NCI-H1436 (cell line): ENCODE data around the gene ITPR1.

Experiments
- DNase-seq: peaks from one replicate; lab custom pipeline; 2025; lab: John Stamatoyannopoulos, UW

The ITPR1 gene

GRCh38 chr3:4509983-4510755 is 17.0 kb downstream of the ITPR1 start:
- no peak for DNase-seq

DNA sequence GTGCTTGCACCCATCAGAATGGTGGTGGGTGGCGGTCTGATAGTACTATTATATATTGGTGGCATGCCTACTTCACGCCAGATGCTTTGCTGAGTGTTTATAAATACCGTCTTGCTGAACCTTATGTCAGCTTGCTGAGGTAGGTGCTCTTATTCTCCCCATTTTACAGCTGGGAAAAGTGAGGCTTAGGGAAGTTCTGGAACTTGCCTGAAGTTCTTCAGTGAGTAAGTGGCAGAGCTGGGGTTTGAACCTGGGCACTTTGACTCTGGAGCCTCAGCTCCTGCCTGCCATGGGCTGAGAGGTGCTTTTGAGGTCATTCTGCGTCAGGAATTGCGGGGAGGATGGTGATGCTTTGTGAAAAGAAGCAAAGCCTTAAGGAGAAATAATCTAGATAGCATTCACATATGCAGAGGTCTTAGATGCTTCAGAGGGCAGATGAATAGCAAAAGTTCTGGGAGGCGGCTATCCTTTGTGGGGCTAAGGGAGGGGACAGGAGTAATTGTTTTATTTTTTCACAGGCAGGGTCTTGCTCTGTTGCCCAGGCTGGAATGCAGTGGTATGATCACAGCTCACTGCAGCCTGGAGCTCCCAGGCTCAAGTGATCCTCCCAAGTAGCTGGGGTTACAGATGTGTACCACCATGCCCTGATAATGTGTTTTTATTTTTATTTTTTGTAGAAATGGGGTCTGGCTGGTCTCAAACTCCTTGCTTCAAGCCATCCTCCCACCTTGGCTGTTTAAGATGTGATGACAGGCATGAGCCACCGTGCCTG is 18.5 kb downstream of the ITPR1 start:
- DNase-seq, result no peak

DNA sequence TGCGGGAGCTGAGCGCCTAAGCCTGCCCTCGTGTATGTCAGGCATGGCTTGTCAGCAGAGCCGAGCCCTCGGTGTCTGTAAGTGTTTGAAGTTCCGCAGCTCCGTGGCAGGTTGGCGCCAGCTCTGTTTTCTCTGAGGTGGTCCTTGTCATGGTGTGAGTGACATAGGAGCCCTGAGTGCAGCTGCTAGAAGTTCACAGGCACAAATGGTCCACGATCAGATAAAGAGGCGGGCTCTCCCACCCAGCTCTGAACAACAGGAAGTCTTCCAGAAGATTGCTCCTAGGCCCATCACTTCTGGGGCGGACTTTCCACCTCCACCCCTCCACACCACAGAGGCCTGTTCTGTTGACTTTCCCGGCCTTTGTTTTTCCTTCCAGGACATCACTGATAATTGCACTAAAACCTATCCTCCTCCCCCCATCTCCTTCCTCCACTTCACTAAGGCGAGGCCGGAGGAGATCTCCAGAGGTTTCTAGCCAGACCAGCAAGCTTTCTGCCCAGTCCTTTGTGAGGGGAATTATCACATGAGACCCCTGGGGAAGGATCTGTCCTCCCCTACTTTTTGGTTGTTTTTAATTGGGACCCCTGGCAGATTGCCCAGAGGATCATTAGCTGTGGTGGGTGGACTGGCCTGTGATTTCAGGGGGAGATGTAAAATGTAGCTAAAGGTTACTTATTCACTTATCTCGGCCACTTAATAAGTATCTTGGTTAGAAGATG is 19.9 kb downstream of the ITPR1 start:
- no peak for DNase-seq

DNA sequence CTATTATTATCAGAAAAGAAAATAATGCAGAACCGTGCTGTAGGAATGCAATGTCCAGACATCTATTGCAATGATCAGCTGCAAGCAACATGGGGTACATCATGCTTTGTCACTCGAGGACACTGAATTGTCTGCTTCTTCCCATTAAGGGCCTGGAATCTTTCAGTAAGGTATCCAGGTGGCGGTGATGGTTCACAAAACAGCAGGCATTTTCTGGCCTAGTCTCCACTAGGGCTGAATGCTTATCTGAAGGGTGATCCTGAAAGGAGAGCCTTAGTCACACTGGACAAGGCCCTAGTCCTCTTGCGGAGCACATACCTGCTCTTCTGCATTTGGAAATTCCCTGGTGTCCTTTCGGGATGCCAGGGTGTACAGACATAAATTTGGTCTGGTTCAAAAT is 21.2 kb downstream of the ITPR1 start:
- DNase-seq, result no peak

GRCh38 chr3:4514916-4515315 is 21.8 kb downstream of the ITPR1 start:
- no peak for DNase-seq

DNA sequence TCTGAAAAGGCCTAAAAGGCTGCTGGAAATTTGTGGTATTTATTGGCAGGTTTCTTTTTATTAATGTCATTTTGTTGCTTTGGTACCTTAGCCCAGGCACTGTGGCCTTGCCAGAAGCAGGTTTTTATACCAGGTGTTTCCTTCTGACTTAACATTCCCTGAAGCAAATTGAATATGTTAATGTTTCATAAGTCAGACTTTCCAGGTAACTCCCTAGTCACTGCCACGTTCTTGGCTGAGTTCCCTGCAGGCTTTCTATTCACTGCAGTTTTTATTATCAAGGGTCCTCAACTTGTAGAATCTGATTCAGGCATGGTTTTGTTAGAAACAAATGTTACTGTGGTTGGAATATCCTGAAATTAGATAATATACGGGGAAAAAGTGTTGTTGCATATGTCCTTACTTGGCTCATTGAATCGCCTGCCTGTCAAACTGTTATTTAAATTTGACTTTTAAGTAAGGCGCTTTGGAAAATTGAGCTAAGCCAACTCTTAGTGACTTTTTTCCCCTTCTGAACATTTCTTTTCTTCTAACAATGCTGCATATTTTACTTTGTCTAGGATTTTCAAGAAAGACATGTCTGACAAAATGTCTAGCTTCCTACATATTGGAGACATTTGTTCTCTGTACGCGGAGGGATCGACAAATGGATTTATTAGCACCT is 22.9 kb downstream of the ITPR1 start:
- DNase-seq, result no peak

- no peak for DNase-seq
Observed at GRCh38 chr3:4517093-4517492, 23.9 kb downstream of the ITPR1 start.

DNA sequence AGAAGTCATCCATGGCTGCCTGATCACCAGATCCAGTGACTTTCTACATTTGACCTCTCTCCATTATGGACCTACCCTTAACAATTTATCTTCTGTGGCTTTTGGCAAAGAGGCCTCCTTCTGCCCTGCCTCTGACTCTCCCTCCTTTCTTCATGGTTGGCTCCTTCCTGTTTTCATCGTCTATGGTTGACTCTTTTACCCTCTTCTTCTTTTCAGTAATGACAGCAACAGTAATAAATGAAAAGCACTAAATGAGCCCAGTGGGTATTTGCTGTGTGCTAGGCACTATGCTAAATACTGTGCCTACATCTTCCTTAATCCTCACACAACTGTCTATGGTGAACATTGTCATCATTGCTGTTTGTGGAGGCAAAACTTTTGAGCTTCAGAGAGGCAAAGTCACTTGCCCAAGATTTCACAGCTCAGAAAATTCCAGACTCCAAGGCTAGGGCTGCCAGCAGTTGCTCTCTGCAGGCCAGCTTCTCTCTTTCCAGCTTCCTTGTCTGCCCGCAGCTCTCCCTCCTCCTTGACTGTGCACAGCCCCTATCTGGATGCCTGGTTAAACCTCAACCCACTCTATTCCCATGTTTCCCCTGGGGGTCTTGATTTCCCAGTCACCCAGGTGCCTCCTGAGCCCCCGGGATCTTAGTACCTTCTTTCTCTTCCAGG is 24.6 kb downstream of the ITPR1 start:
- DNase-seq, result no peak

- no peak for DNase-seq
Observed at GRCh38 chr3:4520033-4520816, 27.1 kb downstream of the ITPR1 start.

DNA sequence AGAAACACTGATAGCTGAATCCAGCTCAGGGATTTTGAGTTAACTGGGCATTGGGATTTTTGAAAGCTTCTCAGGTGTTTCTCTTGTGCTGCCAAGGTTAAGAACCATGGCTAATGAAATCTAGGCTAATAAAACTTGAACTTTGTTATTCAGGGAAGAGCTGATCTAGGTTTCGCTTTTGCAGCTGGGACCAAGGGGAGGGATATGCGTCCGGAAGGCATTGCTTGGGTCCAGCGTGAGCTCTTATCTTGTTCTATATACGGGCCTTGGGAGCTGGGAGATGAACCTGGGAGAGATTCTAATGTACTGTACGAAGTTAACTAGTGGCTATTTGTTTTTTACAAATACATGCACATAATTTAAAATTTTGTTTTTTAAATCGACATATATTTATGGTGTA is 29.8 kb downstream of the ITPR1 start:
- no peak for DNase-seq

- DNase-seq, result no peak
Observed at GRCh38 chr3:4523710-4524698, 30.9 kb downstream of the ITPR1 start.

DNA sequence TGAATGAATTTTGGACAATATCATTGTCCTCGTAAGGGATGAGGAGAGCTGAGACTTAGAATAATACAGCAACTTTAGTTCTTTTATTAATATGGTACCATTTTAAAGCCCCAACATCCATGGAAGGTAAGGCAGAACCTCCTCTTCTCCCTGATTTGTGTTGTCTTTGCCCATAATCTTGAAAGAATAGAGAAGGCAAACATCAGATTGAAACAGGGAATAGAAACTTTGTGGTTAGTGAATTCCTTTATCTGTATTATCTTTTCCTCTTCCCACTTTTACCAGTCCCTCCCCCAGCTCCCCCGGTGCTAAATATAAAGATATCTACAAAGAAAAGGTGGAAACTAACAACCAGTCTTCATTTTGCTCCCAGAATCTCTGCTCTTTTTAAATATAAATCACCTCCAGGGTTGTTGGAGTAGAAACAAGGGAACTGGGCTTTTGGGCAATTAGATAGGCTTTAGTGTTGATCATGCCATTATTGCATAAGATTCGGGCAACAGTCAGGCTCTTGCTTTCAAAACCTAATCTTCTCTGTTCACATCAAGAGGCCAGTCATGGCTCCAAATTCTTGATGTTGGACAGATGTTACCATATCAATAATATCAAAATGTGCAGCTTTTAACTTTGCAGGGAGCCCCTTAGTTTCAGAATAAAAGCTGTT is 32.5 kb downstream of the ITPR1 start:
- no peak for DNase-seq

GRCh38 chr3:4528320-4528719 is 35.2 kb downstream of the ITPR1 start:
- no peak for DNase-seq

- DNase-seq, result no peak
Observed at GRCh38 chr3:4528819-4529600, 35.9 kb downstream of the ITPR1 start.

DNA sequence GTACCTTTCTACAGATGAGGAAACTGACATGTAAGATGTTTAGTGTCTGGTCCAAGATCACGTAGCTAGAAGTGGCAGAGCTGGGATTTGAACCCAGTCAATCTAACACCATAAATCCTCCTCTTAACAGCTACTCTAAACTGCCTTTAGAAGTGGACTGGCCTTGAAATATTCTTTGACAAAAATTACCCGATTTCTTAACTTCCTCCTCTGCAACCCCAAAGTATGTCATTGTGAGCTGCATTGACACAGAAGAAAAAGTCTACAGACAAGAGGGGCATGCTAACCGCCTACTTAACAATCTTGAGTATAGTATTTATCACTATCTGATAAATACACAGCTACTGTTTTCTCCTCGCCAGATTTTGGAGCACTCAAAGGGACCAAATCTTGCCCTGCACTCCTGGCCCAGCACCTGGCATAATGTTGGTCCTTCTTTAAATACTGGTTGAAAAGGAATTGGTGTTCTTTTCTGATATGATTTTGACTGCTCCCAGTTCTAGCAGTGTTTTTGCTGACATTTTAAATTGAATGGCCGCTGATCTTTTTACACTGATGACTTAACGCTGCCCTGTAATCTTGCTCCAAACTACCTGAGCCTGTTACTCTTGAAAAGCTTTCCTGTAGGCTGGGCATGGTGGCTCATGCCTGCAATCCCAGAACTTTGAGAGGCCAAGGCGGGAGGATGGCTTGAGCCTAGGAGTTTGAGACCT is 36.9 kb downstream of the ITPR1 start:
- DNase-seq, result no peak

GRCh38 chr3:4531478-4532025 is 38.4 kb downstream of the ITPR1 start:
- no peak for DNase-seq

DNA sequence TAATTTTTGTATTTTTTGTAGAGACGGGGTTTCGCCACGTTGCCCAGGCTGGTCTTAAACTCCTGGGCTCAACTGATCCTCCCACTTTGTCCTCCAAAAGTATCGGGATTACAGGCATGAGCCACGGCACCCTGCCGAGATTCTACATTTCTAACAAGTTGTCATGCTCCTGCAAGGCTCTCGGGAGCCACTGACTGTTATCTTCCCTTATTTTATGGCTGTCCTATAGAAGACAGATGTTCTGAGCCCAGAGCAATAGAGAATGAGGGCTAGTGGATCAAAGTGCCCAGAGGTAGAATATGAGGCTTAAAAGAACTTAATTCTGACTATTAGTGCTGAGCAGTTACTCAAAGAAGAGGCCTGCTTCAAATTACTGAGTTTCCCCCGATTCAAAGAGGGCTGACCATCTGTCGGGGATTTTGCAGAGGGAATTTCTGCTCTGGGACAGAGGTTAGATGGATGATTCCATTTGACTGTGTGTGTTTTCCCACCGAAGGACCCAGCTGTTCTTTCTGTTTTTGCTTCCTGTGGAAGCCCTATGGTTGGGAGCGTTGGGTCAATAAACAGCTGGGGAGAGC is 39.5 kb downstream of the ITPR1 start:
- DNase-seq, result no peak
